ENCODE results near the gene SNRK.

The SNRK gene

DNA sequence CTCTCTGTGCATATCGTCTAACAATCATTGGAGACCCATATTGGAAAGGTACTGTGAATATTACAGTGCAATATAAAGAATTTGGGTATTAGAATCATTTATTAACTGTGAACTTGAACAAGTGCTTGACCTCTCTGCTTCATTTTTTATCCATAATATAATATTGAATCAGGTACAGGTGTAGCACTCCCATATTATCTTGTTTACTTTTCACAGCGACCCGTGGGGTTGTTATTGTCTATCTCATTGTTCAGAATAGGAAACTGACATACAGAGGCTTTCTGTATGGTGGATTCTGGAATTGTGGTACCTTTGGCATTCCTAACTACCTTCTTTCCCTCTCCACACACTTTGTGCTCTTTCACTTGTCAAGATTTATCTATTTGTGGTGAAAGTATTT is 17.8 kb downstream of the SNRK start:
- TF ChIP-seq, protein P1, sequence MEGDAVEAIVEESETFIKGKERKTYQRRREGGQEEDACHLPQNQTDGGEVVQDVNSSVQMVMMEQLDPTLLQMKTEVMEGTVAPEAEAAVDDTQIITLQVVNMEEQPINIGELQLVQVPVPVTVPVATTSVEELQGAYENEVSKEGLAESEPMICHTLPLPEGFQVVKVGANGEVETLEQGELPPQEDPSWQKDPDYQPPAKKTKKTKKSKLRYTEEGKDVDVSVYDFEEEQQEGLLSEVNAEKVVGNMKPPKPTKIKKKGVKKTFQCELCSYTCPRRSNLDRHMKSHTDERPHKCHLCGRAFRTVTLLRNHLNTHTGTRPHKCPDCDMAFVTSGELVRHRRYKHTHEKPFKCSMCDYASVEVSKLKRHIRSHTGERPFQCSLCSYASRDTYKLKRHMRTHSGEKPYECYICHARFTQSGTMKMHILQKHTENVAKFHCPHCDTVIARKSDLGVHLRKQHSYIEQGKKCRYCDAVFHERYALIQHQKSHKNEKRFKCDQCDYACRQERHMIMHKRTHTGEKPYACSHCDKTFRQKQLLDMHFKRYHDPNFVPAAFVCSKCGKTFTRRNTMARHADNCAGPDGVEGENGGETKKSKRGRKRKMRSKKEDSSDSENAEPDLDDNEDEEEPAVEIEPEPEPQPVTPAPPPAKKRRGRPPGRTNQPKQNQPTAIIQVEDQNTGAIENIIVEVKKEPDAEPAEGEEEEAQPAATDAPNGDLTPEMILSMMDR (conservative IDR thresholded peaks at IDR 0.05; ENCODE audit: low read length), result no peak
- no peak for DNase-seq (ENCODE audit: low read depth)
- no peak overlapping the region for H3K4me3 ChIP-seq (ENCODE audit: low read length)

DNA sequence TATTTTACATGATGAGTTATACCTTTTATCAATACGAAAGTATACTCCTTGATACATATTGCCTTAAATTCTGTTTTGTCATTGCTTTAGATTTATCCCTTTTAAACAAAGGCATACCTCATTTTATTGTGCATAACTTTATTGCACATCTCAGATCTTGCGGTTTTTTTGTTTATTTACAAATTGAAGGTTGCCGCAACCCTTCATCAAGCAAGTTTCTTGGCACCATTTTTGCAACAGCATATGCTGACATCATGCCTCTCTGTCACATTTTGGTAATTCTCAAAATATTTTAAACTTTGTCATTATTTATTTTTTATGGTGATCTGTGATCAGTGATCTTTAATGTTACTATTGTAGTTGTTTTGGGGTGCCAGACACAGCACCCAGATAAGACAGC is 20.9 kb downstream of the SNRK start:
- H3K4me3 ChIP-seq (ENCODE audit: low read length), result no peak overlapping the region
- TF ChIP-seq, protein P1 (conservative IDR thresholded peaks at IDR 0.05; ENCODE audit: low read length), result no peak
- DNase-seq (ENCODE audit: low read depth), result peak; percentile 18

DNA sequence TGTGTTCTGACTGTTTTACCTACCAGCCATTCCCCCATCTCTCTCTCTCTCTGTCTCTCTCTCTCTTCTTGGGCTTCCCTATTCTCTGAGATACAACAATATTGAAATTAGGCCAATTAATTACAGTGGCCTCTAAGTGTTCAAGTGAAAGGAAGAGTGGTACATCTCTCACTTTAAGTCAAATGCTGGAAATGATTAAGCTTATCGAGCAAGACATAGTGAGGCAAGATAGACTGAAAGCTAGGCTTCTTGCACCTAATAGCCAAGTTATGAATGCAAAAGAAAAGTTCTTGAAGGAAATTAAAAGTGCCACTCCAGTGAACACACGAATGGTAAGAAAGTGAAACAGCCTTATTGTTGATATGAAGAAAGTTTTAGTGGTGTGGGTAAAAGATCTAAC is 21.3 kb downstream of the SNRK start:
- TF ChIP-seq, protein P1 (conservative IDR thresholded peaks at IDR 0.05; ENCODE audit: low read length), result no peak
- H3K4me3 ChIP-seq (ENCODE audit: low read length), result no peak overlapping the region
- no peak for DNase-seq (ENCODE audit: low read depth)

DNA sequence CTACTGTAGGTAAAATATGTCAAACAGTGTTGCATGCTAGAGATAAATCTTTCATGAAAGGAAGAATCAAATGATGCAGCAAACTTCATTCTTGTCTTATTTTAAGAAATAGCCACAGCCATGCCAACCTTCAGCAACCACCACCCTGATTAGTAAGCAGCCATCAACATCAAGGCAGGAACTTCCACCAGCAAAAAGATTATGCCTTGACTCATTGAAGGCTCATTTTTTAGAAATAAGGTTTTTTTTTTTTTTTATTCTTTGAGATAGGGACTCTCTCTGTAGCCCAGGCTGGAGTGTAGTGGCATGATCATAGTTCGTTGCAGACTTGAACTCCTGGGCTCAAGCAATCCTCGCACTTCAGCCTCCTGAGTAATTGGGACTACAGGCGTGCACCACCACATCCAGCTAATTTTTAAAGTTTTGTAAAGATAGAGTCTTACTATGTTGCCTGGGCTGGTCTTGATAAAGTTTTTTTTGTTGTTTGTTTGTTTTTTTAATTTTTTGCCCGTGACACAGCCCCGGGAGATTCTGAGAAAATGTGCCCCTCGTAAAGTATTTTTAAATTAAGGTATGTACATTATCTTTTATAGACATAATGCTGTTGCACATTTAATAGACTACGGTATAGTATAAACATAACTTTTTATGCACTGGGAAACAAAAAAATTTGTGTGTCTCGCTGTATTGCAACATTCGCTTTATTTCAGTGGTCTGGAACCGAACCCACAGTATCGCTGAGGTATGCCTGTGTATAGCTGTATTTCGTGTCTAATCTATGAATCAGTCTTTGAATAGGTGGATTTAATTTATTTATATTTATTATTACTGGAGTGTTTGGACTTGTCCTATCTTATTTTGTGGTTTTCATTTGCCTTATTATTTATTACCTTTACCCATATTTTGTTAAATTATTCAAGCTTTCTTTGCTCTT is 23.3 kb downstream of the SNRK start:
- no peak overlapping the region for H3K4me3 ChIP-seq (ENCODE audit: low read length)
- TF ChIP-seq, protein P1 (conservative IDR thresholded peaks at IDR 0.05; ENCODE audit: low read length), result no peak

DNA sequence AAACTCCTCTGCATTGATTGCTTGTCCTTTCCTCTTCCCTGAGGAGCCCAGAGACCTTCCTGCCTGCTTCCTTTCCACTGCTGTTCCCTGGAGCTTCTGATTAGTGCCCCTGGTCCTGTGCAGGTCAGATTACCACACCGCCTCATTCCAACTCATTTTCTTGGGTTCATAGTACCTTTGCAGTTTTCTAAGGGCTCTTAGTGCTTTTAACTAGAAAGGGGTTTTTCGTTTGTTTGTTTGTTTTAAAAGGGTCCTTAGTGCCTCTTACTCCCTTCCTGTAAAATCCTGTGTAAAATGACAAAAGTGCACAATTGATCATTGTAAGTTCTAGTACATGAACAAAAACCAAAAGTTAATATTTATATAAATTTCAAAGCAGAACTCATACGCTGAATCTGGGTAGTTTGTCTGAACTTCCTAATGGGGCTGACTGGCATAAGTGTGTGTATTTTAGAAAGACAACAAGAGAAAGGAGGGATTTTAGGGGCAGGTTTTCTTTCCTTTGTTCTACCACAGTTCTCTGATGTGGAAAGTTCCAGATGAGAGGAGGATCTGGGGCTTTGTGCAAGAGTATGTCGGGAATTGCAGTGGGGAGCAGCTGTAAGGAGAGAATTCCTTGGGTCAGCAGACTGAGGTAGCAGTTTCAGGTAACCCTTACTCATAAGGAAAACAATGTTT is 30.6 kb downstream of the SNRK start:
- H3K4me3 ChIP-seq (ENCODE audit: low read length), result no peak overlapping the region
- no peak for DNase-seq (ENCODE audit: low read depth)
- TF ChIP-seq, protein P1 (conservative IDR thresholded peaks at IDR 0.05; ENCODE audit: low read length), result no peak

More for the DNA sequence above, 23.3 kb downstream of the SNRK start:
- no peak for DNase-seq (ENCODE audit: low read depth)

DNA sequence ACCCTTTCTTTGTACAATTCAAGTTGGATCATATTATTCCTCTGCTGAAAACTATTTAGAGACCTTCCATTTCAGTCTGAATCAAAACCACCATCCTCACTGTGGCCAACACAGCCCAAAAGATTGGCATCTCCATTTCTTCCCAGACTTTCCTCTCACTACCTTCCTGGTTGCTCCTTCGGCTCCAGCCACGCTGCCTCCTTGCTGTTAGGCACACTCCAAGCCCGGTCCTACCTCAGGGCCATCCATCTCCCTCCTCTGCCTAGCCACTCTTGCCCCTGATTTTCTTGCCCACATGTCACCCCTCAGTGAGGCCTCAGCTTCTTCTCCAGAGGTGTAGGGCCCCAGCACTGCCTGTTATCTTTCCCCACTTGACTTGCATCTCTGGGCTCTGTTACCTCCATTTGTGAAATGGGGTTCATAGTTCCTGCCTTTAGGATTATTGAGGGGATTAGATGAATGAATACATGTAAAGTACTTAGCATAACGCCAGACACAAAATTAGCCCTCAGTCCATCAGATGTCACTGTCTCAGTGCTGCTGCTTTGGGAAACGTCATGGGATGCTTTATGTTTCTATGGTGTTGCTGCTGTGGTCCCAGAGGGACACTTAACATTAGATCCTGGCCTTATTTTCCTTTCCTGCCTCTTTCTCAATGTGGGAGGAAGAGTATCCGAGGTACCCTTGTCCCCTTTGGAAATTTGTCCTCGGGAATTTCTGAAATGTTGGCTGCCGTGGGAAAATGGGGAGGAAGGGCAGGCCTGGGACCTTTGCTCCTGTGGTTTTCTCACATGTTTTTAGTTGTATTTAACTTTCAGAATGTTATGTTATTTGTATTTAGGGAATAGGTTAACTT is 31.3 kb downstream of the SNRK start:
- DNase-seq (ENCODE audit: low read depth), result peak; percentile 50
- no peak overlapping the region for H3K4me3 ChIP-seq (ENCODE audit: low read length)
- TF ChIP-seq, protein P1 (conservative IDR thresholded peaks at IDR 0.05; ENCODE audit: low read length), result no peak

Data from AG10803 (cell line).